Amygdala (tissue), 56 donors: ENCODE measurements around the gene SRCAP.

Source experiments
- DNase-seq, 56 donors: peaks; one replicate each; lab custom pipeline; 2025; lab: John Stamatoyannopoulos, UW

SRCAP gene

GRCh38 chr16:30698816-30699614, at the start of gene SRCAP:
Gene SRCAP (plus strand): TSS chr16:30699171. CDS start chr16:30700825, 1,654 bp downstream.
- DNase-seq = peak in 55 of 56 donors; percentile 30 to 88 (median 74)

DNA sequence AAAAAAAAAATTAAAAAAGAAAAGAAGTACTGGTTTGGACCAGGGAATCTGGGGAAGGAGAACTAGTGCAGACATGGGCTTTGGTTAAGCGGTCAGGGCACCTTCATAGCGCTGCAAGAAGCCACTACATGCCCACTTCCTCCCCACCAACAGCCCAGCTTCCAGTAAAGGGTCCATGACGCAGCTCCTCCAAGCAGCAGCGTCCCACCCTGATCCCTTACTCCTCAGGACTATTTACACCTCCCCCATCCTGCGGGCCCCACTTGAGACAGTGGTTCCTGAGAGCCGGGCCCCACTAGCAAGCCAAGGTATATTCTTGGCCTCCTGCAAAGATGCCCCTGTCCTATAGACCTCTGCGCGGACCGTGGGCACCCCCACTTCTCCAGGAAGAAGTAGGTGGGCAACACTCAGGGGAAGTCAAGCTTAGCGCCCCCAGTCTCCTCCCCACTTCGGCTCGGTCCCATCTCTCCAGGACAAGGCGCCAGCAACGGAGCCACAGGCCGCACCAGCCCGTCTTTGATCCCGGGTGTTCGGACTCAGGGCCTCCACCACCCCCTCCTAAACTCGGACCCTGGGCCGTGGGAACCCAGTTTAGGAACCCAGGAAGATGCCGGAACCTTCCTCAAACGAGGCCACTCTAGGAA, 49.1 kb upstream of the SRCAP start:
- peak in 3 of 56 donors; percentile 46 to 83 (median 67) for DNase-seq

- DNase-seq = peak; percentile 81 to 100 (median 99)
Measured at GRCh38 chr16:30650369-30651123, 48.4 kb upstream of the SRCAP start, which contains the start of gene PRR14. Gene PRR14 (plus strand): TSS chr16:30650960. CDS start chr16:30651646, 686 bp downstream.

GRCh38 chr16:30651124-30652004, 47.6 kb upstream of the SRCAP start:
- DNase-seq = peak in 35 of 56 donors; percentile 17 to 76 (median 53)

GRCh38 chr16:30652005-30652296, 47.0 kb upstream of the SRCAP start:
- DNase-seq = no peak

- no peak for DNase-seq
Measured at GRCh38 chr16:30652718-30653117, 46.3 kb upstream of the SRCAP start.

DNA sequence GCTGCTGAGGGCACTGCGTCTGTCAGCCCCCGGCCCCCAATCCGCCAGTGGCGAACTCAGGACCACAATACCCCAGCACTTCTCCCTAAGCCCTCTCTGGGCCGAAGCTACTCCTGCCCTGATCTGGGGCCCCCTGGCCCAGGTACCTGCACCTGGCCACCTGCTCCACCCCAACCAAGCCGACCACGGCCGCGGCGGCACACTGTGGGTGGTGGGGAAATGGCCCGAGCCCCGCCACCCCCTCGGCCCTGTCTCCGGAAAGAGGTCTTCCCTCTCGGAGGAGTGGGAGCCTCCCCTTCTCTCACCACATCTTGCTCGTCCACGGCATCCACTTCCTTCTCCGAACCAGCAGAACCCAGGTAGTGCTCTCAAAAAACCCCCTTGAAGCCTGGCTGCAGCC, 44.1 kb upstream of the SRCAP start:
- DNase-seq = no peak

DNA sequence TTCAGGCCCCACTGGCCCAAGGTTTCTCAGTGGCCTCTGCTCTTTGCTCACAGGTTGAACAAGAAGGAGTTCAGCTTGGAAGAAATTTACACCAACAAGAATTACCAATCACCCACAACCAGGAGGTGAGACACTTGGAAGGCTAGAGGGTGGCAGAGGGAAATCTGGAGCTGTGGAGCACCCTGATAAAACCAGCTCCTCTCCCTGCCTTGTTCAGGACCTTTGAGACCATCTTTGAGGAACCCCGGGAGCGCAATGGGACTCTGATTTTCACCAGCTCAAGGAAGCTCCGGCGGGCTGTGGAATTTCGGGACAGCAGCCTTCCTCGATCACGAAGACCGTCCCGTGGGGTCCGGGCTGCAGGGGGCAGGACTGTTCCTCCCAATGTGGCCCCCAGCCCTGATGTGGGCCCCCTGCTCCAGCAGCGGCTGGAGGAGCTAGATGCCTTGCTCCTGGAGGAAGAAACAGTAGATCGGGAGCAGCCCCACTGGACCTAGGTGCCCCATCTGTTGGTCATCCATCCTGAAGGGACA, 43.1 kb upstream of the SRCAP start:
- no peak for DNase-seq

DNA sequence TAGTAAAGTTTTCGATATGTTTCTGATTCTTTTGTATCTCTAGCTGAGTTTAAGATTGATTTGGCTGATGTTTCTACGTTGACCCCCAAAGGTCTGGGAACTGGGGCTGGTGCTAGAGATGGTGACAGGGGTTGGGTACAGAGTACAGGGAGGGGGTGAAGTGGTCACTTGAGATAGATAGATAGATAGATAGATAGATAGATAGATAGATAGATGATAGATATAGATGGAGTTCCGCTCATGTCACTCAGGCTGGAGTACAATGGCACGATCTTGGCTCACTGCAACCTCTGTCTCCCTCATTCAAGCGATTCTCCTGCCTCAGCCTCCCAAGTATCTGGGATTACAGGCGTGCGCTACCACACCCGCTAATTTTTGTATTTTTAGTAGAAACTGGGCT, 42.6 kb upstream of the SRCAP start:
- DNase-seq = no peak

DNA sequence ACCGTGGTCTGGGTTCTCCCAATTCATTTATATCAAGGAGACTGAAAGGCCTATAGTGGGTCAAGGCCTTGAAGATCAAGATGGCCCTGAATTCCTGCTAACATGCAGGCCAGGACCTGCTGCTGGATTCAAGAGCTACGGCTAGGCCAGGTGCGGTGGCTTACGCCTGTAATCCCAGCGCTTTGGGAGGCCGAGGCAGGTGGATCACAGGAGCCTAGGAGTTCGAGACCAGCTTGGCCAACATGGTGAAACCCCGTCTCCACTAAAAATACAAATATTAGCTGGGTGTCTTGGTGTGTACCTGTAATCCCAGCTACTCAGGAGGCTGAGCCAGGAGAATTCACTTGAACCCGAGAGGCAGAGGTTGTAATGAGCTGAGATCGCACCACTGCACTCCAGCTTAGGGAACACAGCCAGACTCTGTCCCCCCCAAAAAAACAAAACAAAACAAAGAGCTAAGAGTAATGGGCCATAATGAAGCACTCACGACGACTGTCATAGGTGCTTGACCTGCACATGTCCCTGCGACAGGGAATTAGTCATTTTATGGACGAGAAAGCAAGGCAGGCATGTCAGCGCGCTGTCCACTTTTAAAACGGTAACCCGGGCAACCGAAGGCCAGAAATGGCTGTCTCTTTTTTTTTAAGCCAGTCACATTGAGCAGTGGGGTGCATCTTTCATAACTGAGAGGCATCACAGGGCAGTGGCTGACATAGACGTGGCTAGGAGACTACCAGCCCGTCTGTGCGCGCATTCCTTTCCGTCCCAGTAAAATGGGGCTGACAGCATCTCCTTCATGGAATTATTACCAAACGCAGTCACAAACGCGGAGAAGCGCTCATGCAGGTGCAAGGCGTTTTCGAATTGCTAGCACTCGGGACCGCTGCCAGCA, 41.8 kb upstream of the SRCAP start:
- peak in 1 of 56 donors; percentile 69 for DNase-seq

DNA sequence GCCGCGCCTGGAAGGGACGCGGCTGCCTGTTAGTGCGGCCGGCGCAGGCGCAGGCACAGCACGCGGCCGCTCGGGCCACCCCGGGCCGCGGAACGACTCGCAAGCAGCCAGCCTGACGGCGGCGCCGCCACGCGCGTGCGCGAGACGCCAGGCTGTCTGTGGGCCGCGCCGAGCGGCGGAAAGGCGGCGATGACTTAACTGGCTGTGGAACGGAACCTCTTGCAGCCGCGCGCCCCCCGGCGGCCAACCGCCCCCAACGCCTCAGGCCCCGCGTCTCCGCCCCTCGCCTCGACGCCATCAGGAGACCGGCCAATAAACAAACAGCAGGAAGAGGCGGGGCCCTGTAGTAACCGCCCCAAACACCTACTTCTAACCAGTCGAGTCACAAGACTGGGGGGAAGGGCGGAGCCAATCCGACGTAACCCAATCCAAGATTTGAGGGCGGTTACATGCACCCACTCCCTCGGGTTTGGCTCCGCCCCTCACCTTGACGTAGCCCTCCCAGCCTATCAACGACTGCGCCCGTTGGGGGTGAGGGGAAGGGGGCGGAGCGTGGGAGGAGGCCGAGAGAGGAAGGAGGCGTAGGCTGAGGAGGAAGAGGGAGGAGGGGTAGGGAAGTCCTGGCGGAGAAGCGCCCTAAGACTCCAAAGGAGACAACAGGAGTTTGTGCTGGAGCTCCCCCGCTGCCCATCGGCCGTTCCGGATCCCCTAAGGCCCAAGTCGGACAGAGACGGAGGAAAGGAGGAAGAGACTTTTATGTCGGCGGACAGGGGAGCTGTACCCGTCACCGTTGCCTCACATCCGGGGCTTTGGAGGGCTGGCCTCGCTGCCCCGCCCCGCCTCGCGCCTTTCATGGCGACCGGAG, 40.9 kb upstream of the SRCAP start, which contains the start of gene FBRS:
Gene FBRS (plus strand): TSS at position 566 of the 865 bp plus-strand sequence. CDS start 1,088 bp downstream, outside the sequence.
- peak; percentile 89 to 100 (median 100) for DNase-seq

GRCh38 chr16:30658731-30659506, 40.1 kb upstream of the SRCAP start:
- peak in 52 of 56 donors; percentile 61 to 98 (median 94) for DNase-seq

DNA sequence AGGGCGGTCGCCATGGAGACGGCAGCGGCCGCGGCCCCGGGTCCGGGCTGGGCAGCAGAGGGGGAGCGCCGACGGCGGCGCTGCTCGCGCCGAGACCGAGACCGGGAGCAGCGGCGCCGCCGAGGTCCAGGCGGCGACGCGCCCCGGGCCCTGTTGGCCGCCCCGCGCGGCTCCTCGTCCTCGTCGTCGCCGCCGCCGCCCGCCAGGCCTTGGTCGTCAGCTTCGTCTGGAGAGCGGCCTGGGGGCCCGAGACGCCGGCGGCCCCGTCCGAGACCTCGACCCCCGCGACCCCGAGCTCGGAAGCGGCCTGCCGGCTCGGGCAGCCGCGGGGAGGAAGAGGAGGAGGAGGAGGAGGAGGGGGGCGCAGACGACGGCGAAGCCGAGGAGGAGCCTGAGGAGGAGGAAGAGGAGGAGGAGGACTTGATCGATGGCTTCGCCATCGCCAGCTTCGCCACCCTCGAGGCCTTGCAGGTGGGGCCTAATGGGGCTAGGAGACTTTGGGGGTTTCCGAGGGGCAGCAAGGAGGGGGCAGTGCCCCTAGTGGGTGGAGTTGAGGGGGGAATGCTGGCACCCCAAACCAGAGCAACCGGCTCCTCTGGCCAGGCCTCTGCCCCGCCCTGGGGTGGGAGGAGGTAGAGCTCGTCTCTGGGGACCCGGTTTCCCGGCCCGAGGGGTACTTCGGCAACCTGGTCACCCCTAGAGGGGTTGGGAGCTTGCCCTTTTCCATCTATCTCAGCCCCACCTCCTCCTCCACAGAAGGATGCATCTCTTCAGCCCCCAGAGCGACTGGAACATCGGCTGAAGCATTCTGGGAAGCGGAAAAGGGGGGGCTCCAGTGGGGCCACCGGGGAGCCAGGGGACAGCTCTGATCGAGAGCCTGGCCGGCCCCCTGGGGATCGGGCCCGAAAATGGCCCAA, 39.2 kb upstream of the SRCAP start:
- DNase-seq = peak in 4 of 56 donors; percentile 4 to 26 (median 12)

DNA sequence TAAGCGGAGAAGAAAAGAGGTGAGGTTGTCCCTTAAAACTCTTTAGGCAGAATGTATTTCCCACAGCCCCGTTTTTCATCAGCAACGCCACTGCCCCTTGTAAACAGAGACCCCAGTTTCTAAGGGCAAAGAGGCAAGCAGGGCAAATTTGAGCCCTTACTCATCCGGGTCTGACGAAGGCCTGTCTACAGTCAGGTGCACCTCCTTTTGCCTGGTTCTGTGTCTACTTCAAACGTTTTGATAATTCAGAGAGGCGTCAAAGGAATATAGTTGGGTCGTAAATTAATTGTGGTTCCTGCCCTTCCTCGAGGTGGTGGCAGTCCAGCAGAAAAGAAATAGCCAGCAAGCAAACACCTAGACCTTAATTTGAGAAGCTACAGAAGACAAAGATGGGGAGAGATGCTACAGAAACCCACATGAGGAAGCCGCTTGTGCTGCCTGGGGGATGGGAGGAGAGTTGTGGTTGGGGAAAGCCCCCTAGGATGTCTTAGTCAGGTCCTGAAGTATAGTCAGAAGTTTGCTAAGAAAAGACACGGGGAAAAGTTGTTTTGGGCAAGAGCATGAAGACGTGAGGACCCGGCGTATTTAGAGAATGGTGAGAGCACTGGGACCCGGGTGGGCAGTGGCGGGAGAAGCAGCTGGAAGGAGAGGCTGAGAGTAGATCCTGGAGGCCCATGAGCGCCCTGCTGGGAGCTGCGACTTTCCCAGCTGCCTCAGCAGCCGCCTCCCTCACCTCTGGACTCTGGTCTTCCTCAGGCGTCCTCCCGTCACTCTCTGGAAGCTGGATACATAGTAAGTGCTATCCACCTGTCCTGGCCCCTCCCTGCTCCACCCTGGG, 38.3 kb upstream of the SRCAP start:
- DNase-seq = no peak

- DNase-seq = no peak
Measured at GRCh38 chr16:30662449-30662848, 36.5 kb upstream of the SRCAP start.
